Ramos (cell line): Measurements from ENCODE around the gene GUCD1.
"Not testable (repeated sequence)": the region's sequence is repeated elsewhere in the genome, so short reads cannot be mapped to it uniquely, and the experiment has no call there.

Source experiments
- in situ Hi-C: fragments of 300-500 bp; cut with MboI; formaldehyde crosslinking; loops from one replicate; pipeline ENCODE4 v1.14.3; 2022; ENCODE audit warnings: low sequenced_read_pairs; ENCODE audit not compliant: unreplicated experiment

GUCD1 gene

GRCh38 chr22:24536089-24536488, 18.8 kb downstream of the GUCD1 start:
- in situ Hi-C loops, result no loop called here

- in situ Hi-C loops, result no loop called here
Measured at GRCh38 chr22:24535348-24535747, 19.6 kb downstream of the GUCD1 start.

GRCh38 chr22:24532075-24532474, 22.9 kb downstream of the GUCD1 start:
- in situ Hi-C loops, result no loop called here

- in situ Hi-C loops, result not testable (repeated sequence)
Measured at GRCh38 chr22:24530968-24531367, 24.0 kb downstream of the GUCD1 start.

GRCh38 chr22:24529898-24530297, 25.0 kb downstream of the GUCD1 start:
- in situ Hi-C loops, result no loop called here

- in situ Hi-C loops, result no loop called here
Measured at GRCh38 chr22:24526191-24526590, 28.7 kb downstream of the GUCD1 start.

GRCh38 chr22:24525416-24526037, 29.4 kb downstream of the GUCD1 start:
- in situ Hi-C loops, result no loop called here

GRCh38 chr22:24523873-24524272, 31.1 kb downstream of the GUCD1 start:
- in situ Hi-C loops, result no loop called here

GRCh38 chr22:24521791-24522245, 33.1 kb downstream of the GUCD1 start:
- in situ Hi-C loops, result no loop called here

GRCh38 chr22:24519496-24519895, 35.4 kb downstream of the GUCD1 start:
- in situ Hi-C loops, result no loop called here

- in situ Hi-C loops, result no loop called here
Measured at GRCh38 chr22:24518771-24519485, 36.0 kb downstream of the GUCD1 start.

GRCh38 chr22:24518228-24518627, 36.7 kb downstream of the GUCD1 start:
- in situ Hi-C loops, result no loop called here

- in situ Hi-C loops, result no loop called here
Measured at GRCh38 chr22:24517446-24517845, 37.5 kb downstream of the GUCD1 start.

GRCh38 chr22:24516301-24516737, 38.6 kb downstream of the GUCD1 start:
- in situ Hi-C loops, result no loop called here

GRCh38 chr22:24515027-24515338, 40.0 kb downstream of the GUCD1 start:
- in situ Hi-C loops, result no loop called here

- in situ Hi-C loops, result no loop called here
Measured at GRCh38 chr22:24514241-24515026, 40.5 kb downstream of the GUCD1 start.

GRCh38 chr22:24513378-24514240, 41.3 kb downstream of the GUCD1 start:
- in situ Hi-C loops, result no loop called here

GRCh38 chr22:24512043-24512442, 42.9 kb downstream of the GUCD1 start:
- in situ Hi-C loops, result no loop called here

- in situ Hi-C loops, result no loop called here
Measured at GRCh38 chr22:24510637-24511625, 44.0 kb downstream of the GUCD1 start.
